ENCODE data around the gene PIKFYVE.

- TF ChIP-seq CTCF (conservative IDR thresholded peaks at IDR 0.05 in 1 of 2, IDR thresholded peaks at IDR 0.05 in 1 of 2; ENCODE audit: low read depth in 1 of 2, low read length in 2 of 2) (no peak), EZH2 (IDR thresholded peaks at IDR 0.05; ENCODE audit: low read length, missing control alignments) (no peak)
Observed at GRCh38 chr2:208399201-208399600, 133.1 kb downstream of the PIKFYVE start.

Measured in fibroblast of lung (primary cell).